KMS-11 (cell line): ENCODE measurements around the gene CPZ.

Experiments
- H2AFZ ChIP-seq: fragments of 200-600 bp; sonication (generic); 2 replicates; pipeline ENCODE4 v1.6.1; 2016; ENCODE audit warnings: antibody characterized with exemption, mixed run types, low read depth
- H3K27ac ChIP-seq: fragments of 200-600 bp; sonication (generic); 2 replicates; pipeline ENCODE4 v1.6.1; 2016; ENCODE audit warnings: mild to moderate bottlenecking, mixed run types
- H3K27me3 ChIP-seq: fragments of 200-600 bp; sonication (generic); 2 replicates; pipeline ENCODE4 v1.6.1; 2017; ENCODE audit warnings: mild to moderate bottlenecking, low read depth, mixed run types, moderate library complexity; ENCODE audit not compliant: insufficient read depth
- H3K36me3 ChIP-seq: fragments of 200-600 bp; sonication (generic); 2 replicates; pipeline ENCODE4 v1.6.1; 2017; ENCODE audit warnings: mild to moderate bottlenecking, mixed run types; ENCODE audit not compliant: insufficient read depth
- H3K4me1 ChIP-seq: fragments of 200-600 bp; sonication (generic); 2 replicates; pipeline ENCODE4 v1.6.1; 2016; ENCODE audit warnings: mild to moderate bottlenecking, low read depth, mixed run types; ENCODE audit not compliant: poor library complexity, severe bottlenecking
- H3K4me2 ChIP-seq: fragments of 200-600 bp; sonication (generic); 2 replicates; pipeline ENCODE4 v1.7.0; 2016; ENCODE audit warnings: mild to moderate bottlenecking, mixed run types
- H3K4me3 ChIP-seq: fragments of 200-600 bp; sonication (generic); IDR thresholded peaks from 2 replicates; pipeline ENCODE4 v1.6.1; 2017; ENCODE audit warnings: low read depth, low read length, mixed read lengths; ENCODE audit not compliant: insufficient read depth
- H3K79me2 ChIP-seq: fragments of 200-600 bp; sonication (generic); 2 replicates; pipeline ENCODE4 v1.6.1; 2016; ENCODE audit warnings: low read depth, mixed run types; ENCODE audit not compliant: insufficient read depth
- H3K9ac ChIP-seq: fragments of 200-600 bp; sonication (generic); 2 replicates; pipeline ENCODE4 v1.6.1; 2016; ENCODE audit warnings: mild to moderate bottlenecking, mixed run types
- H4K20me1 ChIP-seq: fragments of 200-600 bp; sonication (generic); 2 replicates; pipeline ENCODE4 v1.6.1; 2016; ENCODE audit warnings: mild to moderate bottlenecking, mixed run types; ENCODE audit not compliant: insufficient read depth
- CTCF ChIP-seq: fragments of 200-600 bp; sonication (generic); conservative IDR thresholded peaks from 2 replicates; pipeline ENCODE4 v1.6.1; 2017; ENCODE audit warnings: low read depth, mild to moderate bottlenecking, antibody characterized with exemption, low read length, moderate library complexity, mixed read lengths

Gene CPZ

GRCh38 chr4:8662776-8663175 lies 70.2 kb downstream of the CPZ start:
- H3K27me3 ChIP-seq: no peaks in the 10 kb centered on the region
- H3K4me2 ChIP-seq: no peak overlapping the region
- no peak for TF ChIP-seq CTCF
- H3K36me3 ChIP-seq: no peaks in the 10 kb centered on the region
- H3K27ac ChIP-seq: no peak overlapping the region
- no peaks in the 10 kb centered on the region for H3K4me1 ChIP-seq
- no peak overlapping the region for H3K4me3 ChIP-seq
- H3K79me2 ChIP-seq: no peaks in the 10 kb centered on the region
- H2AFZ ChIP-seq: no peak overlapping the region
- H3K9ac ChIP-seq: no peak overlapping the region
- no peaks in the 10 kb centered on the region for H4K20me1 ChIP-seq

GRCh38 chr4:8664031-8664805 lies 71.7 kb downstream of the CPZ start:
- H2AFZ ChIP-seq: no peak overlapping the region
- no peak overlapping the region for H3K4me3 ChIP-seq
- TF ChIP-seq CTCF: no peak
- H3K79me2 ChIP-seq: no peaks in the 10 kb centered on the region
- H3K4me2 ChIP-seq: no peak overlapping the region
- no peaks in the 10 kb centered on the region for H3K36me3 ChIP-seq
- H3K27ac ChIP-seq: no peak overlapping the region
- no peak overlapping the region for H3K9ac ChIP-seq
- H4K20me1 ChIP-seq: no peaks in the 10 kb centered on the region
- H3K27me3 ChIP-seq: no peaks in the 10 kb centered on the region
- no peaks in the 10 kb centered on the region for H3K4me1 ChIP-seq

- H2AFZ ChIP-seq: no peak overlapping the region
- no peaks in the 10 kb centered on the region for H3K27me3 ChIP-seq
- no peak overlapping the region for H3K27ac ChIP-seq
- H3K4me3 ChIP-seq: no peak overlapping the region
- no peaks in the 10 kb centered on the region for H4K20me1 ChIP-seq
- no peaks in the 10 kb centered on the region for H3K4me1 ChIP-seq
- H3K9ac ChIP-seq: no peak overlapping the region
- H3K4me2 ChIP-seq: no peak overlapping the region
- TF ChIP-seq CTCF: no peak
- H3K79me2 ChIP-seq: no peaks in the 10 kb centered on the region
- no peaks in the 10 kb centered on the region for H3K36me3 ChIP-seq
Observed at GRCh38 chr4:8664976-8665375, 72.4 kb downstream of the CPZ start.

GRCh38 chr4:8665406-8666360 lies 73.1 kb downstream of the CPZ start:
- H3K36me3 ChIP-seq: no peaks in the 10 kb centered on the region
- H4K20me1 ChIP-seq: no peaks in the 10 kb centered on the region
- H3K4me2 ChIP-seq: no peak overlapping the region
- no peak overlapping the region for H3K4me3 ChIP-seq
- no peaks in the 10 kb centered on the region for H3K79me2 ChIP-seq
- H2AFZ ChIP-seq: no peak overlapping the region
- no peak overlapping the region for H3K27ac ChIP-seq
- no peaks in the 10 kb centered on the region for H3K4me1 ChIP-seq
- no peak overlapping the region for H3K9ac ChIP-seq
- no peaks in the 10 kb centered on the region for H3K27me3 ChIP-seq
- TF ChIP-seq CTCF: no peak
